Natural killer cell (primary cell): ENCODE measurements around the gene TESK1. TPM values are rescaled to one million over a fixed set of nuclear protein-coding genes. Genes with fewer than 3 reads are reported as not detected.
"Not testable (repeated sequence)": the region's sequence is repeated elsewhere in the genome, so short reads cannot be mapped to it uniquely, and the experiment has no call there.

Source experiments
- ATAC-seq, 3 donors: fragments of 150-1000 bp in 2 of 3; fragments of 200-7000 bp in 1 of 3; cut with Tn5 transposase; 1 replicate in 1 of 3; 2 replicates in 2 of 3; pipeline ENCODE4 v1.10.0; 2021; ENCODE audit warnings: mild to moderate bottlenecking in 2 of 3, moderate library complexity in 2 of 3
- DNase-seq, 2 donors: peaks; one replicate each; pipeline versions ENCODE4 v3.0.0 to v3.0.0-alpha.2; 2013 to 2021; ENCODE audit warnings: mixed read lengths in 1 of 2
- H3K27ac ChIP-seq: one replicate; pipeline ENCODE4 v1.5.1; 2013; ENCODE audit warnings: mild to moderate bottlenecking, low read length
- H3K27me3 ChIP-seq: one replicate; pipeline ENCODE4 v1.6.1; 2013; ENCODE audit warnings: low read length; ENCODE audit not compliant: control insufficient read depth, insufficient read depth
- H3K36me3 ChIP-seq: one replicate; pipeline ENCODE4 v1.6.1; 2013; ENCODE audit warnings: low read length; ENCODE audit not compliant: control insufficient read depth, insufficient read depth
- H3K4me1 ChIP-seq: one replicate; pipeline ENCODE4 v1.6.1; 2013; ENCODE audit warnings: low read length; ENCODE audit not compliant: control insufficient read depth, insufficient read depth
- H3K4me3 ChIP-seq: one replicate; pipeline ENCODE4 v1.5.1; 2013; ENCODE audit warnings: low read length
- H3K9me3 ChIP-seq: one replicate; pipeline ENCODE4 v1.6.1; 2013; ENCODE audit warnings: low read length; ENCODE audit not compliant: control insufficient read depth, insufficient read depth
- H3K27ac Mint-ChIP-seq, 2 donors: one replicate each; pipeline ENCODE4 v1.8.0; 2022; ENCODE audit warnings: mild to moderate bottlenecking in 2 of 2, mixed read lengths in 2 of 2, moderate library complexity in 1 of 2
- H3K27me3 Mint-ChIP-seq, 2 donors: one replicate each; pipeline ENCODE4 v1.8.0; 2022; ENCODE audit warnings: low read depth in 2 of 2, mixed read lengths in 2 of 2
- H3K36me3 Mint-ChIP-seq: one replicate; pipeline ENCODE4 v1.8.0; 2022; ENCODE audit warnings: mixed read lengths
- H3K4me1 Mint-ChIP-seq, 2 donors: one replicate each; pipeline ENCODE4 v1.8.0; 2022; ENCODE audit warnings: mixed read lengths in 2 of 2
- H3K4me3 Mint-ChIP-seq: one replicate; pipeline ENCODE4 v1.8.0; 2022; ENCODE audit warnings: mild to moderate bottlenecking, moderate library complexity, mixed read lengths
- H3K9me3 Mint-ChIP-seq, 2 donors: one replicate each; pipeline ENCODE4 v1.8.0; 2022; ENCODE audit warnings: mixed read lengths in 2 of 2
- CTCF ChIP-seq: fragments of 200-600 bp; IDR thresholded peaks from one replicate; pipeline ENCODE4 v1.8.0; 2022; ENCODE audit warnings: antibody characterized with exemption
- WGBS: methylation state at CpG from one replicate; pipeline ENCODE4 v1.1.7; 2013; ENCODE audit warnings: missing lambda C conversion rate; ENCODE audit not compliant: insufficient coverage; 5-methylcytosine and 5-hydroxymethylcytosine counted together
- intact Hi-C: fragments of 100-400 bp; cut with micrococcal nuclease; formaldehyde crosslinking; loops from one replicate; pipeline ENCODE4 v1.14.2; 2022
- total RNA-seq, 4 donors: library from RNA; stranded (reverse); fragments of 120-200 nt in 1 of 4; gene quantifications; one replicate each; pipeline versions ENCODE4 v1.2.3 to v1.2.4, GENCODE V29; 2013 to 2022

TESK1 gene
- total RNA-seq, 3 donors from 2014 or later (not counting 1 experiment from before 2014, with no cell fraction given), result 40.7 to 72.5 (median 47.5) TPM

- H3K4me1 Mint-ChIP-seq, H3K27me3 Mint-ChIP-seq: not testable (repeated sequence)
Measured at GRCh38 chr9:35588506-35588905, 16.6 kb upstream of the TESK1 start.

GRCh38 chr9:35593581-35593980 is 11.5 kb upstream of the TESK1 start:
- peaks cover 17% of the 10 kb centered on the region for H3K9me3 ChIP-seq
- H3K4me3 Mint-ChIP-seq, result no peak overlapping the region
- DNase-seq, result no peak
- intact Hi-C loops, result no loop called here
- H3K27me3 Mint-ChIP-seq, result no peaks in the 10 kb centered on the region
- H3K9me3 Mint-ChIP-seq, result peaks cover 4 to 10% of the 10 kb centered on the region in 2 donors
- H3K27me3 ChIP-seq, result no peaks in the 10 kb centered on the region
- no peak overlapping the region for H3K27ac ChIP-seq
- H3K4me1 ChIP-seq, result no peaks in the 10 kb centered on the region
- no peak overlapping the region for H3K4me3 ChIP-seq
- peaks cover 9% of the 10 kb centered on the region for H3K36me3 Mint-ChIP-seq
- H3K36me3 ChIP-seq, result no peaks in the 10 kb centered on the region
- H3K4me1 Mint-ChIP-seq, result no peaks in the 10 kb centered on the region
- no peak for ATAC-seq
- TF ChIP-seq CTCF, result no peak
- no peak overlapping the region for H3K27ac Mint-ChIP-seq

More at GRCh38 chr9:35588506-35588905, 16.6 kb upstream of the TESK1 start:
- H3K9me3 Mint-ChIP-seq, H3K36me3 Mint-ChIP-seq, H3K27me3 ChIP-seq, H3K36me3 ChIP-seq, H3K4me3 Mint-ChIP-seq, ATAC-seq, H3K27ac ChIP-seq, DNase-seq, H3K27ac Mint-ChIP-seq, intact Hi-C loops, H3K4me3 ChIP-seq, H3K4me1 ChIP-seq: not testable (repeated sequence)
- over 99% methylated on average over 5 of the region's 5 CpGs for WGBS
- peaks cover 20% of the 10 kb centered on the region for H3K9me3 ChIP-seq

- Histone ChIP-seq H3K27me3 (no peaks in the 10 kb centered on the region), H3K9me3 (peaks cover 17% of the 10 kb centered on the region), H3K4me3 (no peak overlapping the region), H3K4me1 (no peaks in the 10 kb centered on the region), H3K36me3 (no peaks in the 10 kb centered on the region), H3K27ac (no peak overlapping the region)
- no peak overlapping the region for H3K4me3 Mint-ChIP-seq
- peaks cover 4 to 10% of the 10 kb centered on the region in 2 donors for H3K9me3 Mint-ChIP-seq
- no peak overlapping the region for H3K27ac Mint-ChIP-seq
- no peak for ATAC-seq
- WGBS, result 100% methylated on average over 3 of the region's 4 CpGs
- no peaks in the 10 kb centered on the region for H3K27me3 Mint-ChIP-seq
- peaks cover 9% of the 10 kb centered on the region for H3K36me3 Mint-ChIP-seq
- no peak for TF ChIP-seq CTCF
- intact Hi-C loops, result no loop called here
- no peak for DNase-seq
- no peaks in the 10 kb centered on the region for H3K4me1 Mint-ChIP-seq
Measured at GRCh38 chr9:35594471-35594870, 10.6 kb upstream of the TESK1 start.

- H3K9me3 Mint-ChIP-seq, H3K27ac Mint-ChIP-seq, H3K36me3 Mint-ChIP-seq, H3K27me3 ChIP-seq, H3K4me3 Mint-ChIP-seq, H3K27ac ChIP-seq, H3K4me1 Mint-ChIP-seq, H3K4me3 ChIP-seq, ATAC-seq, H3K4me1 ChIP-seq, DNase-seq, intact Hi-C loops, H3K27me3 Mint-ChIP-seq, H3K36me3 ChIP-seq: not testable (repeated sequence)
- peaks cover 17% of the 10 kb centered on the region for H3K9me3 ChIP-seq
- WGBS, result 96% methylated on average over 2 of the region's 2 CpGs
Measured at GRCh38 chr9:35596907-35597306, 8.2 kb upstream of the TESK1 start.
